ENCODE data around the gene ZNF563.

GRCh38 chr19:12333162-12334159 is at the start of gene ZNF563:
- no peak for TF ChIP-seq EGR1 (IDR thresholded peaks at IDR 0.05)
- TF ChIP-seq EP300 (IDR thresholded peaks at IDR 0.05; ENCODE audit: borderline replicate concordance): no peak
- TF ChIP-seq MAX (IDR thresholded peaks at IDR 0.05): peak; percentile 52; the same call in 1 of the 2 replicates
- TF ChIP-seq TAF1 (IDR thresholded peaks at IDR 0.05; ENCODE audit: low read depth): peak; percentile 77; the same call in 1 of the 2 replicates
- TF ChIP-seq CREB1 (IDR thresholded peaks at IDR 0.05; ENCODE audit: low read depth): no peak
- no peak for TF ChIP-seq YY1 (IDR thresholded peaks at IDR 0.05; ENCODE audit: low read depth)
- peak; percentile 45; the same call in 1 of the 2 replicates for TF ChIP-seq ZBTB7A (IDR thresholded peaks at IDR 0.05; ENCODE audit: low read depth)
- 0 out of 2 replicates have a peak, but pooled peaks have one; percentile 13 for TF ChIP-seq NFIC (IDR thresholded peaks at IDR 0.05)
- no peak for TF ChIP-seq RAD21 (IDR thresholded peaks at IDR 0.05; ENCODE audit: low read depth)
- TF ChIP-seq CEBPB (IDR thresholded peaks at IDR 0.05): no peak

All from Ishikawa (cell line).